Upper lobe of left lung (tissue), 4 donors: ENCODE results near the gene ZBED6.

Experiments
- POLR2A ChIP-seq, 4 donors: fragments of 450-650 bp; IDR thresholded peaks; one replicate each; pipeline ENCODE4 v1.5.1; 2016 to 2017; ENCODE audit warnings: antibody characterized with exemption in 4 of 4, mild to moderate bottlenecking in 2 of 4
- TF ChIP-seq, protein P1 (sequence below), 6 experiments: fragments of 450-650 bp in 4 of 6; fragments of 200-600 bp in 2 of 6; sonication (generic) in 2 of 6; IDR thresholded peaks; one replicate each; pipeline ENCODE4 v1.5.1; 2016 to 2019; ENCODE audit warnings: antibody characterized with exemption in 6 of 6

DNA sequence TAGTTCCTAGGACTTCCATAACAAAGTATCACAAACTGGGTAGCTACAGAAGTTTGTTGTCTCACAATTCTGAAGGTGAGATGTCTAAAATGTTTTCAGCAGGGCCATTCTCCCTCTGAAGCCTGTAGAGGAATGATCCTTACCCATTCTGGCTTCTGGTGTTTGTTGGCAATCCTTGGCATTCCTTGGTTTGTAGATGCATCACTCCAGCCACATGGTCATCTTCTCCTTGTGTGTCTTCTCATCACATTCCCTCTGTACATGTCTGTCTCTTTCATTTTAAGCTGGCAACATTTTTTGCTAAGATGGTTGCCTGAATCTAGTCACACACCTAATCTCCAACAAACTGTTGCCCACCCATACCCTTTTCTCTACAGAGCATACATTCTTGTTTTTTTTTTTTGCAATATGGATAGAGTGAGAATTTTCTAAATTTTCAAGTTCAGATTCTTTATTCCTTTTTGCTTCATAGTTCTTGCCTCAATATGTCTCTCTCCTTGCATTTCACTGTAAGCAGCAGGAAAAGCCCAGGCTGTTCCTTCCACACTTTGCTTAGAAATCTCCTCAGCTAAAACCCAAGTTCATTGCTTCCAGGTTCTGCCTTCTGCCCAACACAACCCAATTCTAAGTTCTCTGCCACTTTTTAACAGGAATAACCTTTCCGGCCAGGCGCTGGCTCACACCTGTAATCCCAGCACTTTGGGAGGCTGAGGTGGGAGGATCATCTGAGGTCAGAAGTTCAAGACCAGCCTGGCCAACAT, 18.3 kb downstream of the ZBED6 start:
- TF ChIP-seq, protein P1, sequence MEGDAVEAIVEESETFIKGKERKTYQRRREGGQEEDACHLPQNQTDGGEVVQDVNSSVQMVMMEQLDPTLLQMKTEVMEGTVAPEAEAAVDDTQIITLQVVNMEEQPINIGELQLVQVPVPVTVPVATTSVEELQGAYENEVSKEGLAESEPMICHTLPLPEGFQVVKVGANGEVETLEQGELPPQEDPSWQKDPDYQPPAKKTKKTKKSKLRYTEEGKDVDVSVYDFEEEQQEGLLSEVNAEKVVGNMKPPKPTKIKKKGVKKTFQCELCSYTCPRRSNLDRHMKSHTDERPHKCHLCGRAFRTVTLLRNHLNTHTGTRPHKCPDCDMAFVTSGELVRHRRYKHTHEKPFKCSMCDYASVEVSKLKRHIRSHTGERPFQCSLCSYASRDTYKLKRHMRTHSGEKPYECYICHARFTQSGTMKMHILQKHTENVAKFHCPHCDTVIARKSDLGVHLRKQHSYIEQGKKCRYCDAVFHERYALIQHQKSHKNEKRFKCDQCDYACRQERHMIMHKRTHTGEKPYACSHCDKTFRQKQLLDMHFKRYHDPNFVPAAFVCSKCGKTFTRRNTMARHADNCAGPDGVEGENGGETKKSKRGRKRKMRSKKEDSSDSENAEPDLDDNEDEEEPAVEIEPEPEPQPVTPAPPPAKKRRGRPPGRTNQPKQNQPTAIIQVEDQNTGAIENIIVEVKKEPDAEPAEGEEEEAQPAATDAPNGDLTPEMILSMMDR (IDR thresholded peaks at IDR 0.05), result no peak
- no peak for TF ChIP-seq POLR2A (IDR thresholded peaks at IDR 0.05)
